HepG2 (cell line): Measurements from ENCODE around the gene AK2. TPM values are rescaled to one million over a fixed set of nuclear protein-coding genes. Genes with fewer than 3 reads are reported as not detected.

Source experiments
- ATAC-seq: fragments of 200-7000 bp; cut with Tn5 transposase; 3 replicates; pipeline ENCODE4 v1.9.1; 2020; ENCODE audit warnings: mild to moderate bottlenecking, moderate library complexity
- BruUV-seq: library from RNA; stranded (reverse); fragments of 400-500 nt; replicated peaks from 2 replicates; lab custom pipeline; 2021; lab: Mats Ljungman, UMichigan
- CTCF ChIA-PET: fragments of 300-600 bp; formaldehyde crosslinking; extraction: SDS; loops from one replicate; lab custom pipeline; 2021; ENCODE audit warnings: low total read pairs, inconsistent platforms, low intra/inter-chr PET ratio; lab: Yijun Ruan, JAX
- POLR2A ChIA-PET: fragments of 350-600 bp; sonication (Branson Sonifier 250); formaldehyde crosslinking; loops from one replicate; lab custom pipeline; 2020; ENCODE audit warnings: antibody characterized with exemption, inconsistent platforms; lab: Yijun Ruan, JAX
- DNase-seq: peaks from one replicate; pipeline ENCODE4 v3.0.0-alpha.2; 2015; ENCODE audit warnings: low spot score
- FAIRE-seq: peaks from 3 replicates; lab custom pipeline; 2011; peaks lifted over from hg19 to GRCh38; lab: Jason Lieb, UNC
- H2AFZ ChIP-seq: one replicate; pipeline ENCODE4 v1.6.1; 2011; ENCODE audit warnings: low read length, inconsistent platforms
- H3K27ac ChIP-seq: fragments of 300-600 bp; 3 replicates; pipeline ENCODE4 v1.8.0; 2011; ENCODE audit warnings: mixed run types, mild to moderate bottlenecking, mixed read lengths, low read length, inconsistent platforms; ENCODE audit not compliant: insufficient read depth; ENCODE audit errors: extremely low read length
- H3K27me3 ChIP-seq, 2 experiments: fragments of 200-600 bp in 1 of 2; 2 replicates in 1 of 2; 3 replicates in 1 of 2; pipeline versions ENCODE4 v1.6.0 to v1.8.0; 2011; ENCODE audit warnings: low read length in 2 of 2, mild to moderate bottlenecking in 2 of 2, moderate library complexity in 2 of 2, inconsistent platforms in 1 of 2; ENCODE audit not compliant: insufficient read depth in 2 of 2, control insufficient read depth in 1 of 2
- H3K36me3 ChIP-seq, 2 experiments: fragments of 200-600 bp in 1 of 2; replicated peaks in 1 of 2; 2 replicates in 1 of 2; 3 replicates in 1 of 2; pipeline versions ENCODE4 v1.5.1 to v1.8.0; 2011; ENCODE audit warnings: low read length in 2 of 2, inconsistent platforms in 1 of 2; ENCODE audit not compliant: insufficient read depth in 2 of 2, control insufficient read depth in 1 of 2
- H3K4me1 ChIP-seq: 2 replicates; pipeline ENCODE4 v1.5.1; 2012; ENCODE audit warnings: low read length, inconsistent platforms; ENCODE audit not compliant: insufficient read depth
- H3K4me2 ChIP-seq: 2 replicates; pipeline ENCODE4 v1.6.0; 2011; ENCODE audit warnings: low read depth, low read length, inconsistent platforms
- H3K4me3 ChIP-seq, 3 experiments: fragments of 200-600 bp in 1 of 3; sonication (generic), shearing (Covaris generic) in 1 of 3; replicated peaks in 1 of 3; 2 replicates each; pipeline ENCODE4 v1.5.1; 2011 to 2016; ENCODE audit warnings: low read length in 3 of 3, inconsistent platforms in 2 of 3, low read depth in 2 of 3, mild to moderate bottlenecking in 2 of 3, control low read depth in 1 of 3, mixed read lengths in 1 of 3; ENCODE audit not compliant: insufficient read depth in 1 of 3
- H3K79me2 ChIP-seq: one replicate; pipeline ENCODE4 v1.6.1; 2011; ENCODE audit warnings: low read length, inconsistent platforms; ENCODE audit not compliant: insufficient read depth
- H3K9ac ChIP-seq: 2 replicates; pipeline ENCODE4 v1.6.0; 2011; ENCODE audit warnings: mild to moderate bottlenecking, low read depth, low read length, inconsistent platforms; ENCODE audit not compliant: insufficient read depth
- H3K9me3 ChIP-seq: 2 replicates; pipeline ENCODE4 v1.5.1; 2012; ENCODE audit warnings: mild to moderate bottlenecking, low read length
- H4K20me1 ChIP-seq: 2 replicates; pipeline ENCODE4 v1.6.0; 2011; ENCODE audit warnings: inconsistent platforms, mild to moderate bottlenecking, low read length, moderate library complexity; ENCODE audit not compliant: insufficient read depth
- BCL6 ChIP-seq: IDR thresholded peaks from 2 replicates; pipeline ENCODE4 v1.6.1; 2016; ENCODE audit warnings: missing genetic modification reagents, missing compliant biosample characterization
- FOXC1 ChIP-seq: sonication (generic); formaldehyde crosslinking; IDR thresholded peaks from 2 replicates; pipeline ENCODE4 v1.8.0; 2022; ENCODE audit warnings: mild to moderate bottlenecking, missing genetic modification reagents, borderline replicate concordance
- GABPB1 ChIP-seq: IDR thresholded peaks from 2 replicates; pipeline ENCODE4 v1.6.1; 2016; ENCODE audit warnings: mild to moderate bottlenecking, missing genetic modification reagents, moderate library complexity, missing compliant biosample characterization
- MATR3 ChIP-seq: sonication (generic); formaldehyde crosslinking; IDR thresholded peaks from 2 replicates; pipeline ENCODE4 v1.4.0; 2020; ENCODE audit warnings: missing genetic modification reagents
- MAX ChIP-seq: IDR thresholded peaks from 2 replicates; pipeline ENCODE4 v1.6.1; 2012; ENCODE audit warnings: inconsistent platforms
- MNT ChIP-seq: fragments of 450-650 bp; IDR thresholded peaks from 2 replicates; pipeline ENCODE4 v1.6.1; 2016
- SAP130 ChIP-seq: IDR thresholded peaks from 2 replicates; pipeline ENCODE4 v1.6.1; 2016; ENCODE audit warnings: low read depth
- SIN3A ChIP-seq: IDR thresholded peaks from 2 replicates; pipeline ENCODE4 v1.6.1; 2011; ENCODE audit warnings: low read depth, mild to moderate bottlenecking, control low read depth, low read length, borderline replicate concordance
- TEAD3 ChIP-seq: optimal IDR thresholded peaks from 2 replicates; pipeline ENCODE3; 2016; ENCODE audit warnings: borderline replicate concordance
- THAP8 ChIP-seq: sonication (generic); formaldehyde crosslinking; IDR thresholded peaks from 2 replicates; pipeline ENCODE4 v1.5.1; 2020; ENCODE audit warnings: missing genetic modification reagents, mild to moderate bottlenecking, borderline replicate concordance
- ZKSCAN5 ChIP-seq: sonication (generic); formaldehyde crosslinking; IDR thresholded peaks from 2 replicates; pipeline ENCODE4 v1.5.1; 2020; ENCODE audit warnings: mild to moderate bottlenecking, missing genetic modification reagents
- ZNF124 ChIP-seq: sonication (generic); formaldehyde crosslinking; IDR thresholded peaks from 2 replicates; pipeline ENCODE4 v1.4.0; 2020; ENCODE audit warnings: missing genetic modification reagents
- ZNF335 ChIP-seq: sonication (generic); formaldehyde crosslinking; IDR thresholded peaks from 2 replicates; pipeline ENCODE4 v1.4.0; 2020; ENCODE audit warnings: missing genetic modification reagents
- WGBS: methylation state at CpG from one replicate; pipeline ENCODE4 v1.1.6; 2017; ENCODE audit warnings: low lambda C conversion rate; 5-methylcytosine and 5-hydroxymethylcytosine counted together
- in situ Hi-C: cut with HindIII; loops from 2 replicates; pipeline ENCODE4 v1.10.0; 2017; ENCODE audit warnings: low pct_unique_long_range_greater_than_20kb; ENCODE audit not compliant: extremely low pct_ligation_motif_present
- intact Hi-C: fragments of 100-400 bp; cut with micrococcal nuclease; formaldehyde crosslinking; loops from one replicate; pipeline ENCODE4 v1.10.0; 2022; ENCODE audit not compliant: unreplicated experiment
- polyA plus RNA-seq, 8 experiments: library from polyadenylated mRNA; depleted of rRNA in 3 of 8; stranded (reverse) in 7 of 8; unstranded in 1 of 8; fragments of >200 nt; fragmentation: Illumina TruSeq in 4 of 8; extraction: Trizol in 4 of 8; gene quantifications; 2 replicates each; pipeline versions ENCODE4 v1.2.1 to v1.2.3, GENCODE V29; 2011 to 2016; ENCODE audit warnings: low read depth in 4 of 8, missing spikeins in 1 of 8, mixed read lengths in 1 of 8; ENCODE audit not compliant: insufficient read depth in 1 of 8
- total RNA-seq, 5 experiments: library from RNA; depleted of rRNA; stranded (reverse); fragments of >200 nt; fragmentation: Illumina TruSeq; extraction: Trizol; gene quantifications; 2 replicates each; pipeline ENCODE4 v1.2.3, GENCODE V29; 2016; ENCODE audit warnings: low read depth in 1 of 5

Gene AK2
- total and polyA plus RNA-seq, 2 of the 13 experiments (the other 11 are each of a cell fraction or from before 2014, with no cell fraction given): 170 to 188 TPM

GRCh38 chr1:33039840-33040239, 3.2 kb upstream of the AK2 start:
- WGBS: 25% methylated on average over 8 of the region's 8 CpGs
- Histone ChIP-seq H3K4me3 (peak overlapping the region in 2 of 3 experiments; percentile 22 to 31; a peak in 3 of 6 replicates), H3K9me3 (no peaks in the 10 kb centered on the region), H3K27me3 (no peaks in the 10 kb centered on the region), H3K27ac (no peak overlapping the region), H4K20me1 (0 out of 2 replicates have a peak, but pooled peaks cover 5% of the 10 kb centered on the region), H3K36me3 (no peaks in the 10 kb centered on the region; a peak in 1 of 5 replicates), H3K79me2 (peaks cover 18% of the 10 kb centered on the region), H3K9ac (no peak overlapping the region), H3K4me1 (peaks cover 72% of the 10 kb centered on the region), H2AFZ (peak overlapping the region; percentile 74), H3K4me2 (peak overlapping the region; percentile 75)
- TF ChIP-seq MAX: peak; percentile 20; the same call in 1 of the 2 replicates
- no peak for TF ChIP-seq ZKSCAN5
- peak; percentile 54; the same call in 1 of the 2 replicates for TF ChIP-seq BCL6
- no peak for ATAC-seq
- DNase-seq: no peak
- ChIA-PET POLR2A (no interaction called here), CTCF (no interaction called here)
- BruUV-seq: no TSS peak
- in situ Hi-C loops: no loop called here
- FAIRE-seq: no peak
- intact Hi-C loops: loop anchor here (5.0 kb wide), 1 partner anchor 108 kb away; no protein-coding TSS in a partner anchor

- TSS peak; percentile 71 for BruUV-seq
- peak; percentile 37 for DNase-seq
- Histone ChIP-seq H3K4me2 (peak overlapping the region; percentile 99), H3K79me2 (peaks cover 54% of the 10 kb centered on the region), H3K4me3 (peak overlapping the region; percentile 77 to 86 (median 85)), H3K27me3 (no peaks in the 10 kb centered on the region), H3K9me3 (no peaks in the 10 kb centered on the region), H3K27ac (peak overlapping the region; percentile 76), H3K36me3 (peaks cover 2 to 18% of the 10 kb centered on the region in 2 experiments; a peak in 3 of 5 replicates), H2AFZ (no peak overlapping the region), H3K9ac (peak overlapping the region; percentile 81), H3K4me1 (peaks cover 79% of the 10 kb centered on the region), H4K20me1 (peaks cover 20% of the 10 kb centered on the region; the same call in 1 of the 2 replicates)
- 2% methylated on average over 5 of the region's 5 CpGs for WGBS
- intact Hi-C loops (loop anchor here (2.0 to 5.0 kb wide), 2 partner anchors 19 to 104 kb away; no protein-coding TSS in a partner anchor), in situ Hi-C loops (no loop called here)
- FAIRE-seq: no peak
- peak; percentile 33 for ATAC-seq
- ChIA-PET POLR2A (interaction anchor here (1.5 kb wide), 1 partner anchor 11 kb away, joined by 7 read pairs; no protein-coding TSS in a partner anchor), CTCF (no interaction called here)
- TF ChIP-seq THAP8 (0 out of 2 replicates have a peak, but pooled peaks have one; percentile 4), ZNF335 (CRISPR knock-in tag) (no peak), MAX (peak; percentile 59; the same call in 1 of the 2 replicates), SIN3A (peak; percentile 45; the same call in 1 of the 2 replicates), GABPB1 (CRISPR knock-in tag) (no peak), TEAD3 (CRISPR knock-in tag) (peak; percentile 49), MATR3 (CRISPR knock-in tag) (no peak), MNT (peak; percentile 77), SAP130 (peak; percentile 44), ZNF124 (CRISPR knock-in tag) (no peak), FOXC1 (CRISPR knock-in tag) (no peak)
These were observed 595 bp downstream of the AK2 start for GRCh38 chr1:33036051-33036525.
